ENCODE data around the gene SLIT3.
A peak's percentile ranks its signal among the peaks of the same experiment; 100 is the strongest.

SLIT3 gene

DNA sequence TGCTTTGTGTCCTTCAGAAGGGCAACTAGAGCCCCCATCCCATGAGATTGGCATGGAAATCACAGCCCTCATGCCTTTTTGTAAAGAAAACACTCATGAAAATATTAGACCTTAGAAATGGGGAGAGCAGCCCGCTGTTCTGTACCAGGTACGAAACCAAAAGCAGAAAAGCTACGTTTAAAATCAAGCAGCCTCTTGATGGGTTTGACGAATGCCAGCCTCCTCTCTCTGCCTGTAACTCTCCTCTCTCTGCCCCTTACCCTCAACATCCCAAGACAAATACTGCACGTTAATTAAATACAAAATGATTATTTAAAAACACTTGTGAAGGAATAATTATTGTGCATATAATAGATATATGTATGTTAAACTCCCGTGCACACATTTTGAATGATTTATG, 390.1 kb downstream of the SLIT3 start:
- no peak for DNase-seq

DNA sequence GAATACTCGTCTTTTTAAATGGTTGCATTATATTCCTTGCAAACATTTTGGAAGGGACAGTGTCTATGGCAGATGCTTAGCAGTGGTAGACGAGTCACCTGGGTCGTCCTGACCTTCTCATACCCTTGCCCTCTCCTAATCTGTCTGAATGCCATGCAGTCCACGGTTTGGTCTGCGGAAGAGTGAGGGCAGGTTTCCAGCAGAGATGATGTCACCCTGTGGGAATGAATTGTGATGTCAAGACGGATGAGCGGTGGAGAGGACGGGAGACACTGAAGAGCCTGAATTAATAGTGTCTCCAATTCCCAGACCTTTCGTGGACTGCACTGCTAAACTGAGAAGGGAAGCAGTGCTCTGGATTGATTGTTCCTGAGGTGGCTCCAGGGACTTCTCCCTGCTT, 392.7 kb downstream of the SLIT3 start:
- no peak for DNase-seq

DNA sequence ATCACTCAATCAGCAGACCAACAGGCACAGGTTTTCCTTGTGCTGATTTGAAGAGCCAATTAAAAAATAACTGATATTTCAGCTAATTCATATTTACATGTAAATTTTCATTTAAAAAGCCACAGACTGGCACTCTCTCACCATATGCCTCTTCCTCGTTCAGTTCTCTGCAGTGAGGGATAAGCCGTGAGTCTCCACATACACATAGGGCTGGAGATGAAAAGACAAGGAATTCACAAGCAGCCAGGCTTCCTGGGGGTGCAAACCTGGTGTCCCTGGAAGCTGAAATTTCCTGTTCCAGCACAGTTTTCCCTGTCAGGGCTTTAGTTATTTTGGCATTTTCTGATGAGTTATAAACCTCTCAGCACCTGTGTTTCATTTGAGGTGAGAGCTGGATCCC, 397.9 kb downstream of the SLIT3 start:
- DNase-seq, result no peak

- no peak for DNase-seq
These were observed 401.3 kb downstream of the SLIT3 start for GRCh38 chr5:168899673-168900072.

DNA sequence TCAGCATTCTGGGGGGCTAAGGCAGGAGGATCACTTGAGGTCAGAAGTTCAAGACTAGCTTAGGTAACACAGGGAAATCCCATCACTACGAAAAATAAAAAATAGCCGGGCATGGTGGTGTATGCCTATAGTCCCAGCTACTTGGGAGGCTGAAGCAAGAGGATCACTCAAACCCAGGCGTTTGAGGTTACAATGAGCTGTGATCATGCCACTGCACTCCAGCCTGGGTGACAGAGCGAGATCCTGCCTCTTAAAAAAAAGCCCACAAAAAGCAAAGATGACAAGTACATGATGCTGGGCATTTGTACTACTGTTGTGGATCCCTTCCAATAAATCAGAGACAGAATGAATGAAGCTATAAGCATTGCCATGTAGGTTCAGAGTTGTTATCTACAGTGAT, 401.7 kb downstream of the SLIT3 start:
- DNase-seq, result no peak

DNA sequence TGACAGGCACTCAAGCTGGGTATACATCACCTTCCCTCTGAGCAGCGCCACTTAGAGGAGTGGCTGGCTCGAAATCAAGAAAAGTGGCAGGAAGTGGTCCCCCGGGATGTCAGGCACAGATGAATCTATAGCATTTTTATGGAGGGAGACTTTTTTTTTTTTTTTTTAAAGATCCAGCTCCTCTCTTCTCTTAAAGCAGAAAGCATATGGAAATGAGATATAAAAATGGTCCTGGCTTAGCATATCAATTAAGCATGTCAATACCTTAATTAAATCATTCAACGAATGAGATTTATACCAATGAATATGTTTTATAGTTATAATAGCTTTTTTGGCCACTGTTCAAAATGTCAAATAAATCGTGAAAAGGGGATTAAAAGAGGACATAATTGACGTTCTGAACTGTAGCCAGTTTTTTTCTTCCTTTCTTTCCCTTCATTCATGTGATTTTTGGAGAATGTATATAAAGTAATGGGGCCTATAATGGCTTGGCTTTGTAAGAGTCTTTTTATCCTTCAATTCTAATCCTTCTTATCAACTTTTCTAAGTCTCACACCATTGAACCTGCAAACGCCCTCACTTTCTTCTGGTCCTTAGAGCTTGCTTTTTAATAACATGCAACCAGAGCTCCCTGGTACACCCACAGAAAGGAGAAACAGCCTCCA, 402.6 kb downstream of the SLIT3 start:
- DNase-seq, result peak; percentile 69

- DNase-seq, result no peak
These were observed 403.4 kb downstream of the SLIT3 start for GRCh38 chr5:168897387-168898122.

DNA sequence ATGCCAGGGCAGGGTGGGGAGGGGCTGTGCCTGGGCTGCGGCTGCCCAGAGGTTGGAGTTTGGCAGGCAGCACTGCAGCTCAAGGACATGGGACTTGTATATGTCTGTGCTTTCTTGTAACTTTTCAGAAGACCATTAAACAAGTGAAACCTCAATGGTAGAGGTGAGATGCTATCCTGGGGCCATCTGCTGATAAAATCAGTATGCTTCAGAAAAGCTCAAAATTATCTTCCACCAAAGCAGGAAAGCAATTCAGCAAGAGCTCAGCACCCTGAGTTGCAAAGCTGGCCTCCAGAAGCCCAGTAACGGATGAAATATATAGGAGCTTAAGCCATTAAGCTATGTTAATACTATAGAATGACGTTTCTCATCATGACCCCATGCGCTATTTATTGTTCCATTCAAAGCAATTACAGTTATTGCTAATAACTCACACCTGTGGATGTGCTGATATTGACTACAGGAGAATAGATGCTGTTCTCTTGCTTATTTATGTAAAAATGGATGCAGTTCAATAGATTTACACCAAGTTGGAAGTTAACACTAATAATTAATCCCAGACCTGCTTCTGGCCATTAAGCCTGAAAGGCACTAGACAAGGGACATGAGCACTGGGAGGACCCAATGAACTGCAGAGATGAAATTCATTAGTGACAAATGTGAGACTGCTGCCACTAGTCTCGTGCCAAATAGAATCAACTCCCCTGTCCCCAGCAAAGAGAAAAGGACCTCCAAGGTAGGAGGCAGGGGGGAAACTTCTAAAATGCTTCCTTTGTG, 405.5 kb downstream of the SLIT3 start:
- DNase-seq, result no peak

GRCh38 chr5:168893283-168893682, 407.7 kb downstream of the SLIT3 start:
- DNase-seq, result no peak

- DNase-seq, result no peak
These were observed 408.2 kb downstream of the SLIT3 start for GRCh38 chr5:168892618-168893186.

DNA sequence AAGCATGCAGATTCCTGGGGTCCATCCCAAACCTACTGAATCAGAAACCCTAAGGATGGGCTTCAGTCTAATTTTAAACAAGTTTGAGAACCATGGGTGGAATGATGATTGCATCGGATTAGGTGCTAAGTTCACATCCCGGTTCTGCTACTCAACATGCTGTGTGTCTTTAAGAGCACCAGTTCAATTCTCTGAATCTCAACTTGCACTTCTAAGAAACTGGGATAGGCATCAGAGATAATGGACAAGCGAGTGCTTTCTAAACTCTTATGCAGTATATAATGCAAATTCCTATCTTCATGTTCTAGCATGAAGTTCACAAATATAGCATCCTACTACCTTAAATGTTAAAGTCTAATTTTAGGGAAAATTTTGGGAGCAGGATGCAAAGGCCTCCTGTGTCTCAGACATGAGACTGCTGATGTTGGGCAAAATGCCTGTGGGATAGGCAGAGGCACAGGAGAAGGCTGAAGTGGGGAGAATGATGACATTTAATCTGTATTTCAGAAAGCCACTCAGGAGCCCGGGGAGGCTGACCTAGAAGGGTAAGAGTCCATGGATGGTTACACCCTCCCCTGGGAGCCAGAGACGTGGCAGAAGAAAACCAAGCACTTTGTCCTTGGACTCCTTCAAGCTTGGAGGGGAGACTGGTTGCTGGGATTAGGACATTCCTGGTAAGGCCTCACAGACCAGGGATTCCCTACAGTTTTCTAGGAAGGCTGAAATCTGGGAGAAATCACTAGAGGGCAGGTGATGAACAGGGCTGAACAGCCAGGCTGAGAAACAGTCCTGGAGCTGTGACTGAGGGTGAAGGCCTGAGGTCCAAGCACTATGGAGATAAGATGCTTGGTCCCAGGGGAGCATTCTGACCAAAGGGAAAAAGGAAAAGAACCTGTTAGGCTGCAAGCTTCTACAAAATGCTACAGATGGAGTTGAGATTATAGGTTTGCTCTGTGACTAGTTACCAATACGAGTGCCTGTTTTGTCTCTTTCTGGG, 409.8 kb downstream of the SLIT3 start:
- peak; percentile 3 for DNase-seq

GRCh38 chr5:168889039-168889438, 411.9 kb downstream of the SLIT3 start:
- no peak for DNase-seq

GRCh38 chr5:168887931-168888330, 413.0 kb downstream of the SLIT3 start:
- no peak for DNase-seq

DNA sequence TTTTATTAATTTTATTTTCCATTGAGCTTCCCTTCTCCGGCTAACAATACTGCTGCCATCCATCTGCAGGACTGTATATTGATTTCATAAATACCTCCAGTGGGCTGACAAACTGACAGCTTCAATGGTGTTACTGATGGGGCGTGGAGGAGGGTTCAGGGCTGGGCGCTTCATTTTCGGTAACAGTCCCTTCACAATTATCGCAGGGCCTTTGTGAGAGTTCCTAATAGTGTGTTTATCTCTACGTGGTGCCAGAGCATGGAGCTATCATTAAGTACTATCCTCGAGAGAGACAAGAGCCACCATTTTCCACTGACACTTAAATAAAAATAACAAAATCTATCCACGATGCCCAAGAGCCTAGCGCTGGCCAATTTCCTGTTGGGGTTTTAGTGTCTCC, 414.8 kb downstream of the SLIT3 start:
- no peak for DNase-seq

GRCh38 chr5:168885324-168886120, 415.4 kb downstream of the SLIT3 start:
- no peak for DNase-seq

DNA sequence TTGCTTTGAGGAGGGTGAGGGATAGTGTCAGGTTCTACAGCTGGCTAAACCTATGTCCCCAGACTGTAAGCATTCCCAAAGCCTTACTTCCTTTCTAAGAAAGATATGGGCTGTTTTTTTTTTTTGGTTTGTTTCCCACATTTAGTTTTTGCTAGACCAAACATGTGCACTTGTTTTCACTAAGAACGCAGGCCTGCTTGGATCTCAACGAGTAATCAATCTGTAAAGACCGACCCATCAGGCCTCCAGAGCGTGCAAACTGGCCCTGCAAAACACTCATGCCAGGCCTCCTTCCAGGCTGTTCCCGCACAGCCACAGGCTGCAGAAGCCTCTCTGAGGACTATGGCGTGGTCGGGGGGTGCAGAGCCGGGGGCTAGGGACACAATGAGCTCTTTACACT, 416.9 kb downstream of the SLIT3 start:
- DNase-seq, result no peak

- no peak for DNase-seq
These were observed 417.6 kb downstream of the SLIT3 start for GRCh38 chr5:168883281-168883741.

DNA sequence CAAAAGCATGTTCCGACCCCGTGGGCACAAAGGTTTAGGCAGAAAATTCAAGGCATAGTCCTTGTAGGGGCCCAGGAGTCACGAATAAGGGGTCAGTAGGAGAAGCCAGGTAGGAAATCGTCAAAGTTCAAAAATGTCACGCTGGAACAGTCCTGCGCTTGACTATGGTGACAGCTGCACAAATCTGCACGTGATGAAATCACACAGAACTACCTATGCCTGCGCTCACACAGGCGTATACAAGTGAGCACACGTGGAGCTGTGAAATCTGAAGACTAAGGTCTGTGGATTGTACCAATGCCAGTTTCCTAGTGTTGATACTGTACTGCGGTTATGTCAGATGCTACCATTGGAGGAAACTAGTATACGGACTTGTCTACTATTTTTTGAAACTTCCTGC, 418.7 kb downstream of the SLIT3 start:
- DNase-seq, result no peak

DNA sequence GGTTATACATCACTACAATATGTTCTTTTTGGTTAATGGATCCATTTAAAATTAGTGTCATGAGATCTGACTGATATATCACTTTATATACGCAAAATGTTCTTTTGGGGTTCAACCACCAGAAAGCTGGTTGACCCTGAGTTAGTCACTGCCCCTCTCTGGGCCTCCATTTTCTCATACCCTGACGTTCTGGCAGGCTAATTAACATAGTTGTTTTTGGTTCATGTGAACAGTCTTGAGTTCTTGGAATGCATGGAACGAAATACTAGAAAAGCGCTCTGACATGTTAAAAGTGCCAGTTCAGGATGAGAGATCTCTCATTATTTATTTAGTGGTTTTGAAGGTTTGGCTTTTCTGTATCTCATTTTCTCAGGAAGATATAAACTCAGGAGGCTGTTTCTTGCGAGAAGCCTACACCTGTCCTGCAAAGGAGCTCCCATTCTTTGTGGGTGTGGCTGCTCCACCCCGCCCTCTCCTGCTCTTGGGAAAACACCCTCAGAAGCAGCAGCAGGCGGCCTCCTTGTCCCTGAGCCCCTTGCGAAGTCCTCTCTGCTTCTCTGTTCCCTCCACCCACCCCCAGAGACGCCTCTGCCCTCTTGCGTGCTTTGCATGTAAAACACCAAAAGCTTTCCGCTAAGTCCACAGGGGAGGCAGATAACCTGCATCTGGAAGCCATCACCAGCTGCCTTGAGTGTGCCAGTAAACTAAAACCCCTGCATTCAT, 419.4 kb downstream of the SLIT3 start:
- DNase-seq, result no peak

DNA sequence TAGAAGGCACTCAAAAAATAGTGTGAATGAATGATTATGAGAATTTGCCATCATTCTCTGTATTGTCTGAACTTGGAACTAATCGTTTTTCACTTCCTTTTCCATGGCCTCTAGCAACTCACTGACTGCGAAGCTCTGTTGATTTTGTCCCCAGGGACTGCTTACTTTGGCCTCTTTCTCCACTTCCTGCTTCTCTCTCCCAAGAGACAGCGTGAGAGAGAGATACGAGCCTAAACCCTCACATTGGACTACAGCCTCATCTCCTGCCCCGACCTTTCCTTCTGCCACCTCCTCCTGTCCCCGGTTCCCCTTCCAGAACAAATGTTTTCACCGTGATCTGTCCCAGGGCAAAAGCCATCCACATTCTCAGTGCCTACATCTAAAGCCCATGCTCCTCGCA, 421.0 kb downstream of the SLIT3 start:
- no peak for DNase-seq

GRCh38 chr5:168879331-168879730, 421.6 kb downstream of the SLIT3 start:
- no peak for DNase-seq
